ENCODE measurements around the gene ISM1.

DNA sequence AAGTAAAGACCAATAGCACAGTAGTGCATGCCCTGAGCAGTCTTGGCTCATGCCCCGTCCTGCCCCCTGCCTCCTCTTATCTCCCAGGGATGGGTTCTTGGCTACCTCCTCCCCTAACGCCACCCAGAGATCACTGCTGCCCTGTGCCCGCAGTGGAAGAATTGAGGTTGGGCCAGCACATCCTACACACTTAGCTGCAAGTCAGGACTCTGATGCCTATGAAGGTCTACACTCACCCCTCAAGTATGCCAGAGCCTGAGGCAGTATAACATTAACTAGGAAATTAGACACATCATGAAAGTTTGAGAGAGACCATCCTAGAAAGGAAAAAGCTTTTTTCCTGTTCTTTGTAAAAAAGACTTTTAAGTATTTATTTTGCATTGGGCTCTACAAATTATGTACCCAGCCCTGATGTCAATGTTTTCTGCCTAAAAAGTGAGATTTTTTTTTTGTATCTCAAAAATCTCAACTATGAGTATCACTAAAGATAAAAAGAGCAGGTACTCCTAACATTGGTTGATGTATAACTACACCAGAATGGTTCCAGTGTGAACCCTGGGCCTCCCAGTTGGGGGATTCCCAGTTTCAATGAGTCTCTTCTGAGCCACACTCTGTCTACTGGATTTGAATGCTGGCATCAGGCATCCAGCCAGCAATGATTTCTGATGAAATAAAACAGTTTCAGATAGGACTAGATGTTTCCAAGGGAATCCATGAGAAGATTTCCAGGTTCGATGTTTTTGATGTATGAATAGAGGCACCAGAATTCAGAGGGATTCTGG is 115.4 kb downstream of the ISM1 start:
- TF ChIP-seq, protein P1, sequence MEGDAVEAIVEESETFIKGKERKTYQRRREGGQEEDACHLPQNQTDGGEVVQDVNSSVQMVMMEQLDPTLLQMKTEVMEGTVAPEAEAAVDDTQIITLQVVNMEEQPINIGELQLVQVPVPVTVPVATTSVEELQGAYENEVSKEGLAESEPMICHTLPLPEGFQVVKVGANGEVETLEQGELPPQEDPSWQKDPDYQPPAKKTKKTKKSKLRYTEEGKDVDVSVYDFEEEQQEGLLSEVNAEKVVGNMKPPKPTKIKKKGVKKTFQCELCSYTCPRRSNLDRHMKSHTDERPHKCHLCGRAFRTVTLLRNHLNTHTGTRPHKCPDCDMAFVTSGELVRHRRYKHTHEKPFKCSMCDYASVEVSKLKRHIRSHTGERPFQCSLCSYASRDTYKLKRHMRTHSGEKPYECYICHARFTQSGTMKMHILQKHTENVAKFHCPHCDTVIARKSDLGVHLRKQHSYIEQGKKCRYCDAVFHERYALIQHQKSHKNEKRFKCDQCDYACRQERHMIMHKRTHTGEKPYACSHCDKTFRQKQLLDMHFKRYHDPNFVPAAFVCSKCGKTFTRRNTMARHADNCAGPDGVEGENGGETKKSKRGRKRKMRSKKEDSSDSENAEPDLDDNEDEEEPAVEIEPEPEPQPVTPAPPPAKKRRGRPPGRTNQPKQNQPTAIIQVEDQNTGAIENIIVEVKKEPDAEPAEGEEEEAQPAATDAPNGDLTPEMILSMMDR (IDR thresholded peaks at IDR 0.05; ENCODE audit: low read depth, low read length, poor library complexity, severe bottlenecking), result no peak
- no peak for TF ChIP-seq EZH2phosphoT487 (IDR thresholded peaks at IDR 0.05; ENCODE audit: borderline replicate concordance, low read length)

All from DOHH2 (cell line).